HL-60 (cell line): Measurements from ENCODE around the gene FRS3.
A peak's percentile ranks its signal among the peaks of the same experiment; 100 is the strongest.

Experiments used
- DNase-seq, 2 experiments: peaks; one replicate each; pipeline ENCODE4 v3.0.0-alpha.2; 2010 to 2020; ENCODE audit warnings: low read depth in 1 of 2, low spot score in 1 of 2
- H3K27ac ChIP-seq: fragments of 250-450 bp; sonication (Bioruptor Pico); replicated peaks from 2 replicates; pipeline ENCODE4 v1.5.1; 2020; ENCODE audit warnings: mild to moderate bottlenecking, moderate library complexity
- H3K27me3 ChIP-seq: fragments of 250-450 bp; sonication (Bioruptor Pico); 2 replicates; pipeline ENCODE4 v1.5.1; 2021; ENCODE audit warnings: mild to moderate bottlenecking, moderate library complexity; ENCODE audit not compliant: insufficient read depth, poor library complexity, severe bottlenecking
- H3K4me3 ChIP-seq: replicated peaks from 2 replicates; pipeline ENCODE4 v1.5.1; 2011; ENCODE audit warnings: mild to moderate bottlenecking, control low read depth, low read length; ENCODE audit not compliant: insufficient read depth
- CTCF ChIP-seq: IDR thresholded peaks from one replicate; pipeline ENCODE4 v1.5.1; 2011; ENCODE audit warnings: low read length, control low read depth, inconsistent platforms; ENCODE audit not compliant: insufficient read depth
- GABPA ChIP-seq: IDR thresholded peaks from 2 replicates; pipeline ENCODE4 v1.6.1; 2012; ENCODE audit warnings: low read depth
- POLR2AphosphoS5 ChIP-seq: IDR thresholded peaks from 2 replicates; pipeline ENCODE4 v1.6.1; 2012; ENCODE audit warnings: low read depth
- REST ChIP-seq: IDR thresholded peaks from 2 replicates; pipeline ENCODE4 v1.6.1; 2012; ENCODE audit warnings: low read depth; ENCODE audit not compliant: insufficient replicate concordance
- SPI1 ChIP-seq: IDR thresholded peaks from 2 replicates; pipeline ENCODE4 v1.6.1; 2012; ENCODE audit warnings: low read depth, mild to moderate bottlenecking, borderline replicate concordance

Gene FRS3

DNA sequence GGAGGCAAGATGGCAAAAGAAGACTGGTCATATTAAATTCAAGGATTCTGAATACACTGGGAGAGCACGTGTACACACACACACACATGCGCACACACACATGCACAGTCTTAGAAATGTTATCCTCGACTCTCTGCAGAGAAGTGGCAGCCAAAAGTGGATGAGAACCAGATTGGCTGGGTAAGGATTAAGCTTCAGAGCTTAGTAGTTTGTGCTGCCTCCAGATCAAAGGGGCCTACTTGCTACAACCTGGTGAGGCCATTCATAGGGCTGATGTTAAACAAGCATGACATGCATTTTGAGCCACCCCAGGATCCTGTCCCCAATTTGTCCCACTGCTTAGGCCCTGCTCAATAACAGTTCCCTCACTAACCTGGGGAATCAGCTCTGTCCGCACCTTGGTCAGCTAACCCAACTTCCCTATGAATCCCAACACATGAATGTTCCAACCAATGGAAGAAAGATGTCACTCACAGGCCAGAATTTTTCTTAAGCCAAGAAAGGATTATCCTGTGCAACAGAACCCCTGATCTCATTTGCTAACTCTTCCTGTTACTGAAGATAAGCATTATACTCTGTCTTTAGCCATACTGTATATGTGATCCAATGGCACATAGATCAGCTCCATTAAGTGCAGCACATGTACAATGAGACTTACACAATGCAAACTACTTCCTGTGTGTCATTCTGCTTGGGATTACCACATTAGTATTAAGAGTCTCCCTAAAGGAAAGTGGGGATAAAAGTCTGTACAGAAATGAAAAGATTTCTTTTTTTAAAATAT, 38.8 kb upstream of the FRS3 start:
- no peak overlapping the region for H3K27ac ChIP-seq
- TF ChIP-seq POLR2AphosphoS5 (no peak), GABPA (no peak), CTCF (no peak)
- H3K4me3 ChIP-seq, result no peak overlapping the region
- DNase-seq, result peak; percentile 11 to 22
- no peaks in the 10 kb centered on the region for H3K27me3 ChIP-seq

DNA sequence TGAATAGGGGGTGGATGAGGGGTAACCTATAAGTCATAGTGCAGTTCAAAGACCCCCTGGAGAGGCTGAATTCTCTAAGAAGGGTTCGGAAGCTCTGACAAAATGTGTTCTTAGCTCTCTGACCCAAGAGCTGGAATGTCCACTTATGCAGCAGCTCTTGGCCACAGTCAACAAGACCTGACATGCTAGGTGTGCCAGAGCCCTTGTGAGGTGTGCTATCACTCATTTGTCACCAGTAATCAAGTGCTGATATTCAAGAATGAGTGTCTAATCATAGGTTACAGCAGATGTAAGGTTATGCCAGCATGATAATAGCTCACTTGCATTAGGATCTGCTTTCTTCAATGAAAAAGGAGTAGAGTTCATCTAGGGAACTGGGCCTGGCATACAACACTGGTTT, 35.9 kb upstream of the FRS3 start:
- H3K4me3 ChIP-seq, result no peak overlapping the region
- H3K27me3 ChIP-seq, result no peaks in the 10 kb centered on the region
- H3K27ac ChIP-seq, result no peak overlapping the region
- no peak for DNase-seq
- no peak for TF ChIP-seq POLR2AphosphoS5
- TF ChIP-seq REST, result no peak
- TF ChIP-seq CTCF, result no peak
- TF ChIP-seq SPI1, result no peak

DNA sequence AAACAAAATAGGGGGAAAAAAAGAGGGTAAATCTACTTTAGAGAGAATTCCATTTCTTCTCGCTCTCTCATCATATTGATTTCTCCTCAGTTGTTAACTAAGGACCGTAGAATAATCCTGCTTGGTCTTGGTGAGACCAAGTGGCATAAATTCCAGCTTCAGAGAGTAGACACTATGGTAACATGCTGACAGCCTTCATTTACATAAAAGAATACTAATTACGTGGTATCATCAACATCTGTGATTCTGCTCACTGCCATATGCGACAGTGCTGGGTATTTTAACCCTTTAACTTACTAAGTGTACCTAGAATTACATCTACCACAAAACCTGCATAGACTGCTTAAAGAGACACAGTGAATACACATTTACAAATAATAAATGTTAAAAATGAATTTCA, 34.9 kb upstream of the FRS3 start:
- DNase-seq, result no peak
- Histone ChIP-seq H3K27me3 (no peaks in the 10 kb centered on the region), H3K27ac (no peak overlapping the region), H3K4me3 (no peak overlapping the region)
- TF ChIP-seq REST, result no peak
- no peak for TF ChIP-seq GABPA
- no peak for TF ChIP-seq CTCF
- no peak for TF ChIP-seq SPI1
- TF ChIP-seq POLR2AphosphoS5, result no peak

DNA sequence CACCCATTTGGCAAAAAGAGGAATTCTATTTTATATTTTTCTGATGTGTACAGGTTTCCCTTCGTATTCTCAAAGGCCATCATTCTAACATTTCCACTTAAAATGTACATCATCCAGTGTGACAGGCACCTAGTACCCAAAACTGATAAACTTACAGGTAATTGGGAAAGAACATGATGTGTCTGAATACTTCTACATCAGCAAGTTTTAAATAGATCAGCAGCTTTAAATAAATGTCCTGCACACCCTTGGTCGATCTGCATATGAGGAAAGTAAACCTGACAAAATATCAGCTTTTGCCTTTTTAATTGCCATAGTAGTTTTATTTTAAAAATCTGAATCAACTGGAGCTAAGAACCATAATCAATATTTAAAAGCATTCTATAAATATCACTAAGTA, 34.3 kb upstream of the FRS3 start:
- no peaks in the 10 kb centered on the region for H3K27me3 ChIP-seq
- no peak for TF ChIP-seq POLR2AphosphoS5
- no peak for TF ChIP-seq CTCF
- TF ChIP-seq REST, result no peak
- TF ChIP-seq SPI1, result no peak
- no peak for TF ChIP-seq GABPA

More for the DNA sequence above, 34.3 kb upstream of the FRS3 start:
- H3K4me3 ChIP-seq, result no peak overlapping the region
- DNase-seq, result no peak
- no peak overlapping the region for H3K27ac ChIP-seq
